SK-N-SH treated with all-trans-retinoic acid at 6 μM for 48 hours (cell line): ENCODE data around the gene COL4A2.

Experiments
- ARNTL ChIP-seq: fragments of 450-650 bp; formaldehyde crosslinking; IDR thresholded peaks from 2 replicates; pipeline ENCODE4 v1.5.0; 2020; ENCODE audit warnings: low read depth, mild to moderate bottlenecking, moderate library complexity, borderline replicate concordance
- CSRNP3 ChIP-seq: fragments of 250-450 bp; sonication (Bioruptor Pico); IDR thresholded peaks from 2 replicates; pipeline ENCODE4 v1.5.1; 2021; ENCODE audit warnings: mild to moderate bottlenecking, moderate library complexity
- ESRRG ChIP-seq: fragments of 250-450 bp; sonication (Bioruptor Pico); IDR thresholded peaks from 2 replicates; pipeline ENCODE4 v1.6.1; 2021; ENCODE audit warnings: mild to moderate bottlenecking
- GLIS3 ChIP-seq: fragments of 250-450 bp; sonication (Bioruptor Pico); IDR thresholded peaks from 2 replicates; pipeline ENCODE4 v1.5.0; 2020; ENCODE audit warnings: mild to moderate bottlenecking, moderate library complexity
- PPARA ChIP-seq: fragments of 250-450 bp; sonication (Bioruptor Pico); IDR thresholded peaks from 2 replicates; pipeline ENCODE4 v1.5.0; 2020; ENCODE audit warnings: mild to moderate bottlenecking, borderline replicate concordance
- ZNF565 ChIP-seq: fragments of 450-650 bp; formaldehyde crosslinking; conservative IDR thresholded peaks from 2 replicates; pipeline ENCODE4 v1.5.0; 2020; ENCODE audit warnings: low read depth, mild to moderate bottlenecking, moderate library complexity
- ZNF8 ChIP-seq: fragments of 450-650 bp; formaldehyde crosslinking; IDR thresholded peaks from 2 replicates; pipeline ENCODE4 v1.5.0; 2020; ENCODE audit warnings: mild to moderate bottlenecking, moderate library complexity
- TF ChIP-seq, protein P1 (sequence below): fragments of 250-450 bp; sonication (Bioruptor Pico); IDR thresholded peaks from 2 replicates; pipeline ENCODE4 v1.8.0; 2020; ENCODE audit warnings: mild to moderate bottlenecking, moderate library complexity, borderline replicate concordance

DNA sequence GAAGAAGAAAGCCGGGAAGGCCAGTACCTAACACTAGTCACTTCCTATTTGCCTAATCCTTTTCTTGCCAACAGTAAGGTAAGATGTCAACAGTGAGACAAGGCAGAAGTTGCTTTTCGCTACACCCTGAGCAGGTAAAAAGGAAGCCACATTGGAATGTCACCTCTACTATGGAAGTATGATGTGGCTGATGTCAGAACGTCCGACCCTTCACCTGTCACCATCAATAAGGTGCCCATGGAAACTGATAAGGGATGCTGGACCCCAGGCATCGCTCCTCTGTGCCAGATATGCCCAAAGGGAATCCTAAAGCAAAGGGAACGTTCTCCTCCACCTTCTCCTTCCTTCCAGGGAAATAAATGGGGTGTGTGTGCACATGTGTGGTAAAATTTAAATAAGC is 34.4 kb upstream of the COL4A2 start:
- TF ChIP-seq GLIS3 (CRISPR knock-in tag) (no peak), PPARA (no peak), CSRNP3 (CRISPR knock-in tag) (no peak), ZNF565 (CRISPR knock-in tag) (no peak), ESRRG (CRISPR knock-in tag) (no peak), ARNTL (CRISPR knock-in tag) (no peak), ZNF8 (CRISPR knock-in tag) (no peak)
- TF ChIP-seq, protein P1, sequence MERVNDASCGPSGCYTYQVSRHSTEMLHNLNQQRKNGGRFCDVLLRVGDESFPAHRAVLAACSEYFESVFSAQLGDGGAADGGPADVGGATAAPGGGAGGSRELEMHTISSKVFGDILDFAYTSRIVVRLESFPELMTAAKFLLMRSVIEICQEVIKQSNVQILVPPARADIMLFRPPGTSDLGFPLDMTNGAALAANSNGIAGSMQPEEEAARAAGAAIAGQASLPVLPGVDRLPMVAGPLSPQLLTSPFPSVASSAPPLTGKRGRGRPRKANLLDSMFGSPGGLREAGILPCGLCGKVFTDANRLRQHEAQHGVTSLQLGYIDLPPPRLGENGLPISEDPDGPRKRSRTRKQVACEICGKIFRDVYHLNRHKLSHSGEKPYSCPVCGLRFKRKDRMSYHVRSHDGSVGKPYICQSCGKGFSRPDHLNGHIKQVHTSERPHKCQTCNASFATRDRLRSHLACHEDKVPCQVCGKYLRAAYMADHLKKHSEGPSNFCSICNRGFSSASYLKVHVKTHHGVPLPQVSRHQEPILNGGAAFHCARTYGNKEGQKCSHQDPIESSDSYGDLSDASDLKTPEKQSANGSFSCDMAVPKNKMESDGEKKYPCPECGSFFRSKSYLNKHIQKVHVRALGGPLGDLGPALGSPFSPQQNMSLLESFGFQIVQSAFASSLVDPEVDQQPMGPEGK (CRISPR knock-in tag): no peak
